K562 (cell line): ENCODE data around the gene LEPR. TPM values are rescaled to one million over a fixed set of nuclear protein-coding genes. Genes with fewer than 3 reads are reported as not detected.
A peak's percentile ranks its signal among the peaks of the same experiment; 100 is the strongest.

Experiments used
- CAMTA2 ChIP-seq: fragments of 250-450 bp; sonication (Bioruptor Pico); conservative IDR thresholded peaks from 2 replicates; pipeline ENCODE4 v1.5.1; 2022
- CC2D1A ChIP-seq: fragments of 450-650 bp; IDR thresholded peaks from 2 replicates; pipeline ENCODE4 v1.6.1; 2017; ENCODE audit warnings: mild to moderate bottlenecking
- E2F1 ChIP-seq: sonication (generic); formaldehyde crosslinking; IDR thresholded peaks from 2 replicates; pipeline ENCODE4 v1.8.1; 2023; ENCODE audit warnings: mild to moderate bottlenecking, missing genetic modification reagents, moderate library complexity
- FOXM1 ChIP-seq, 2 experiments: fragments of 450-650 bp in 1 of 2; sonication (generic) in 1 of 2; formaldehyde crosslinking in 1 of 2; IDR thresholded peaks; 2 replicates each; pipeline versions ENCODE4 v1.6.1 to v1.9.0; 2017 to 2022; ENCODE audit warnings: low read depth in 2 of 2, mild to moderate bottlenecking in 2 of 2, missing genetic modification reagents in 1 of 2, moderate library complexity in 1 of 2
- HEY1 ChIP-seq: fragments of 250-450 bp; sonication (Bioruptor Pico); IDR thresholded peaks from 2 replicates; pipeline ENCODE4 v1.5.0; 2020; ENCODE audit warnings: mild to moderate bottlenecking, moderate library complexity, borderline replicate concordance
- HMGN3 ChIP-seq: IDR thresholded peaks from 2 replicates; pipeline ENCODE4 v1.6.1; 2011; ENCODE audit warnings: borderline replicate concordance, low read depth, mild to moderate bottlenecking, mixed read lengths, low read length; ENCODE audit not compliant: insufficient read length; ENCODE audit errors: extremely low read depth
- MLX ChIP-seq, 2 experiments: fragments of 450-650 bp in 1 of 2; sonication (generic) in 1 of 2; formaldehyde crosslinking; conservative IDR thresholded peaks; 2 replicates each; pipeline versions ENCODE4 v1.4.0 to v1.8.1; 2020 to 2022; ENCODE audit warnings: mild to moderate bottlenecking in 1 of 2, missing genetic modification reagents in 1 of 2
- MTA3 ChIP-seq: fragments of 450-650 bp; formaldehyde crosslinking; IDR thresholded peaks from 2 replicates; pipeline ENCODE4 v1.6.1; 2017; ENCODE audit warnings: mild to moderate bottlenecking, borderline replicate concordance
- NR2C1 ChIP-seq, 2 experiments: fragments of 450-650 bp; IDR thresholded peaks; 2 replicates each; pipeline ENCODE4 v1.6.1; 2017; ENCODE audit warnings: mild to moderate bottlenecking in 2 of 2, antibody characterized with exemption in 1 of 2, inconsistent platforms in 1 of 2, missing compliant biosample characterization in 1 of 2, missing genetic modification characterization in 1 of 2
- PATZ1 ChIP-seq: fragments of 250-450 bp; sonication (Bioruptor Pico); IDR thresholded peaks from 2 replicates; pipeline ENCODE4 v1.5.0; 2020; ENCODE audit warnings: mild to moderate bottlenecking, borderline replicate concordance
- SAFB2 ChIP-seq: fragments of 200-400 bp; formaldehyde crosslinking; IDR thresholded peaks from 2 replicates; pipeline ENCODE4 v1.6.1; 2018; ENCODE audit warnings: borderline replicate concordance, low read length, low read depth, moderate library complexity; ENCODE audit not compliant: severe bottlenecking
- SRSF7 ChIP-seq: fragments of 200-400 bp; formaldehyde crosslinking; optimal IDR thresholded peaks from 2 replicates; pipeline ENCODE3; 2017; ENCODE audit warnings: mild to moderate bottlenecking, low read depth, low read length
- SUPT5H ChIP-seq: fragments of 450-650 bp; IDR thresholded peaks from 2 replicates; pipeline ENCODE4 v1.6.1; 2016
- TFAP4 ChIP-seq: sonication (generic); formaldehyde crosslinking; IDR thresholded peaks from 2 replicates; pipeline ENCODE4 v1.8.0; 2022; ENCODE audit warnings: missing genetic modification reagents, mild to moderate bottlenecking, moderate library complexity, borderline replicate concordance
- ZBED1 ChIP-seq: IDR thresholded peaks from 2 replicates; pipeline ENCODE4 v1.6.1; 2014
- ZBTB5 ChIP-seq: fragments of 450-650 bp; IDR thresholded peaks from 2 replicates; pipeline ENCODE4 v1.6.1; 2017; ENCODE audit warnings: antibody characterized with exemption
- ZFP30 ChIP-seq: fragments of 250-450 bp; sonication (Bioruptor Pico); IDR thresholded peaks from 2 replicates; pipeline ENCODE4 v1.8.0; 2022; ENCODE audit warnings: moderate library complexity, mild to moderate bottlenecking, inconsistent platforms, borderline replicate concordance
- ZNF121 ChIP-seq: sonication (generic); formaldehyde crosslinking; conservative IDR thresholded peaks from 2 replicates; pipeline ENCODE4 v1.8.0; 2022; ENCODE audit warnings: missing genetic modification reagents
- ZNF354B ChIP-seq: fragments of 250-450 bp; sonication (Bioruptor Pico); IDR thresholded peaks from 2 replicates; pipeline ENCODE4 v1.4.0; 2020
- ZNF785 ChIP-seq: fragments of 250-450 bp; sonication (Bioruptor Pico); IDR thresholded peaks from 2 replicates; pipeline ENCODE4 v1.4.0; 2020; ENCODE audit warnings: mild to moderate bottlenecking
- polyA plus RNA-seq, 8 experiments: library from polyadenylated mRNA; depleted of rRNA in 4 of 8; stranded (reverse) in 5 of 8; unstranded in 3 of 8; fragments of >200 nt; fragmentation: Nextera tagmentation in 2 of 8; fragmentation: Illumina TruSeq in 1 of 8; extraction: Ambion mirVana in 2 of 8; extraction: Trizol in 1 of 8; gene quantifications; 2 replicates each; pipeline versions ENCODE4 v1.2.1 to v1.2.3, GENCODE V29; 2011 to 2014; ENCODE audit warnings: inconsistent platforms in 1 of 8, missing spikeins in 1 of 8
- total RNA-seq, 7 experiments: library from RNA; depleted of rRNA in 6 of 7; stranded (reverse); fragments of >200 nt in 6 of 7; fragmentation: Illumina TruSeq in 2 of 7; extraction: Trizol in 2 of 7; gene quantifications; 2 replicates each; pipeline versions ENCODE4 v1.2.1 to v1.2.3, GENCODE V29; 2011 to 2021; ENCODE audit warnings: low replicate concordance in 1 of 7

LEPR gene
- total and polyA plus RNA-seq, 9 of the 15 experiments (the other 6 are each of a cell fraction or from before 2014, with no cell fraction given), result 12.2 to 111 (median 43.1) TPM

GRCh38 chr1:65419681-65420589, 533 bp upstream of the LEPR start (continued):
- TF ChIP-seq E2F1 (CRISPR knock-in tag), result no peak
- TF ChIP-seq ZFP30 (CRISPR knock-in tag), result no peak
- peak; percentile 76 for TF ChIP-seq SUPT5H
- TF ChIP-seq ZNF121, result no peak
- TF ChIP-seq CAMTA2, result 0 out of 2 replicates have a peak, but pooled peaks have one; percentile 46
- TF ChIP-seq CC2D1A, result no peak
- no peak for TF ChIP-seq SRSF7
- TF ChIP-seq MLX (CRISPR knock-in tag; conservative IDR thresholded peaks at IDR 0.05), result no peak
- peak; percentile 57 for TF ChIP-seq TFAP4 (CRISPR knock-in tag)
- TF ChIP-seq SAFB2, result no peak
- peak; percentile 82 for TF ChIP-seq MTA3
- TF ChIP-seq HEY1 (CRISPR knock-in tag), result no peak
- TF ChIP-seq HMGN3, result peak; percentile 33
- TF ChIP-seq NR2C1 (IDR thresholded peaks at IDR 0.05), result no peak
- no peak for TF ChIP-seq NR2C1 (tag; IDR thresholded peaks at IDR 0.05)
- TF ChIP-seq PATZ1 (CRISPR knock-in tag), result no peak
- TF ChIP-seq ZNF785 (CRISPR knock-in tag), result no peak
- no peak for TF ChIP-seq ZNF354B (CRISPR knock-in tag)
- no peak for TF ChIP-seq ZBED1
- no peak for TF ChIP-seq FOXM1 (IDR thresholded peaks at IDR 0.05; ENCODE audit: low read depth)
- TF ChIP-seq FOXM1 (CRISPR knock-in tag; IDR thresholded peaks at IDR 0.05; ENCODE audit: low read depth), result no peak
- no peak for TF ChIP-seq ZBTB5
